HG03039 (cell line): ENCODE measurements around the gene IMMP2L.

Experiments used
- ATAC-seq: cut with Tn5 transposase; IDR thresholded peaks from one replicate; pipeline ENCODE4 v1.9.1; 2021; ENCODE audit warnings: mild to moderate bottlenecking, moderate library complexity; ENCODE audit not compliant: unreplicated experiment

IMMP2L gene

DNA sequence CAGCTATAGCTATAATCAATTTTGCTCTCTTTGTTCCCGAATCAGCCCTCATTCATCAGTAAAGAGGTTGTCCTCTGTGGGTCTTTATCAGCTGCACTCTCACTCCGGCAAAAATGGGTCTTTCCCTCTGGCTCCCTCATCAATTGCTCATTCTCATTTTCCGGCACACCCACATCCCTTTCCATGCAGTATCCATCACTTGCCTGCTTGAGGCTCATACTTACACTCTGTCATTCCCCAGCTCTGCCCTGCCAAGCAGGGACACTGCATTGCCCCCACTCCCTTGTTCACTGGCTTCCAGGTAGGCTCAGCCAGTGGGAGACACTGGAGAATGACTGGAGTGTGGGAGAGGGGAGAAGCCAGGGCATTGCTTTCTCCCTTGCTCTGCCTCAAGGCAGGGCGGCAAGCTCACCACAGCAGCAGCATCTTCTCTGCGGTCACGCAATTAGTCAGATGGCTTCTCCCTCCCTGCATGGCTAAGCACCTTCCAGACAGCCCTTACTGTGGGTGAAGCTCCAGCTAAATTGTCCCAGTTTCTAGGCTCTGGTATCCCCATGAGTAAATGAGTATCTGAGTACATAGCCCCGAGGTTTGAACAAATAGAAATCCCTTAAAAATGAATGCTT is 942.1 kb downstream of the IMMP2L start:
- no peak for ATAC-seq
